Stimulated activated CD8-positive, alpha-beta memory T cell treated with anti-CD3 and anti-CD28 coated beads, Interleukin-4, amount 100 ng/mL, for 1 hour (primary cell): ENCODE results near the gene TTC9C.
"Not testable (repeated sequence)": the region's sequence is repeated elsewhere in the genome, so short reads cannot be mapped to it uniquely, and the experiment has no call there.

Experiments used
- DNase-seq, 2 donors: peaks; one replicate each; pipeline ENCODE4 v3.0.0-alpha.2; 2020; ENCODE audit warnings: low read depth in 2 of 2, low spot score in 1 of 2

Gene TTC9C

DNA sequence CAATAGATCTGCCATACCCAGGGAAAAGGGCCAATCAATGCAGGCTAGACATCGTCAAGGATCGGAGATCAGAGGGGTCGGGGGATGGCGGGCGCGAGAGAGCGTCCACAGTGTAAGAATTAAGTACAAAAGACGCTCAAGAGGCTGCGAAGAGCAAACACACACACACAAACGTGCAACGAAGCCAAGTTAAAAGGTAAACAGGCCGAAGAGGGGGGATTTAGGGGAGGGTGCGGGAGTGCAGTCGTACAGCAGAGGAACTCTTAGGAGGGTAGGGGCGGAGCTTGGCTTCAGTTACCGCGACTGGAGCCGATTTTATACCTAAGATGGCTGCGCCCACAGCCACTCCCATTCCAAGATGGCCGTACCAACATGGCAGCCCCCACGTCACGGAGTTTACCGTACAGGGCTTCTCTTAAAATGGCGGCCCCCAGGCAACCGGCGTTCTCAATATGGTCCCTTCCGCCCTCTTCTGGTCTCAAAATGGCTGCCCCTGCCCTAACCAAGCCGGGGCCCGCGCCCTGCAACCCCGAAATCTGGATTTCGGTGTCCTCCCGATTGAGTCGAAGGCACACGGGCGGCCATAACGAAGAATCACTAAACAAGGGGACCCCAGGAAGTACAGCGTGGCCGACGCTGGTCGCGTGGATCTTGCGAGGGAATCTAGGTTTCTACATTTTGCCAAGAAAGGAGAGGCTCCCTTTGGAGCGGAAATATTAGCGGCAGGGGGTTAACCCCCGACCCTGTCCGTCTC, 18.9 kb upstream of the TTC9C start:
- peak; percentile 94 for DNase-seq

GRCh38 chr11:62710001-62710345, 18.3 kb upstream of the TTC9C start:
- no peak for DNase-seq

GRCh38 chr11:62712276-62712812, 15.9 kb upstream of the TTC9C start:
- DNase-seq: no peak

DNA sequence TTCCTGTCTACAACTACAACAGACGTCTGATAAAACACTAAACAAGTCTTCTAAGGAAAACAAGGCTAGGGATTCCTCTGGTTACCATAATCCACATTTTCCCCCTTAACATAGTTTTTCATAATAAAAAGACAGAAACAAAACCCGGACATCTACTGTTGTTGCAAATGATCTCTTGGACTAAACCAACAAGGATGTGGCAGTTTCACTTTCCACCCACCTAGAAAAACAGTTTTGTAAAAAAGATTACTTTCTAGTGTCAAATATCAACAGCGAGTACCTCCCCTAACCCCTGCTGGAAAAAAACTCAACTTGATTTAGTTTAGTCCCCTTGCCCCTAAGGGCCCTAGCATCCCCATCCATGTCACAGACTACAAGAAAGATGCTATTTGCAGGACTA, 15.4 kb upstream of the TTC9C start:
- no peak for DNase-seq

GRCh38 chr11:62713343-62713742, 14.9 kb upstream of the TTC9C start:
- no peak for DNase-seq

DNA sequence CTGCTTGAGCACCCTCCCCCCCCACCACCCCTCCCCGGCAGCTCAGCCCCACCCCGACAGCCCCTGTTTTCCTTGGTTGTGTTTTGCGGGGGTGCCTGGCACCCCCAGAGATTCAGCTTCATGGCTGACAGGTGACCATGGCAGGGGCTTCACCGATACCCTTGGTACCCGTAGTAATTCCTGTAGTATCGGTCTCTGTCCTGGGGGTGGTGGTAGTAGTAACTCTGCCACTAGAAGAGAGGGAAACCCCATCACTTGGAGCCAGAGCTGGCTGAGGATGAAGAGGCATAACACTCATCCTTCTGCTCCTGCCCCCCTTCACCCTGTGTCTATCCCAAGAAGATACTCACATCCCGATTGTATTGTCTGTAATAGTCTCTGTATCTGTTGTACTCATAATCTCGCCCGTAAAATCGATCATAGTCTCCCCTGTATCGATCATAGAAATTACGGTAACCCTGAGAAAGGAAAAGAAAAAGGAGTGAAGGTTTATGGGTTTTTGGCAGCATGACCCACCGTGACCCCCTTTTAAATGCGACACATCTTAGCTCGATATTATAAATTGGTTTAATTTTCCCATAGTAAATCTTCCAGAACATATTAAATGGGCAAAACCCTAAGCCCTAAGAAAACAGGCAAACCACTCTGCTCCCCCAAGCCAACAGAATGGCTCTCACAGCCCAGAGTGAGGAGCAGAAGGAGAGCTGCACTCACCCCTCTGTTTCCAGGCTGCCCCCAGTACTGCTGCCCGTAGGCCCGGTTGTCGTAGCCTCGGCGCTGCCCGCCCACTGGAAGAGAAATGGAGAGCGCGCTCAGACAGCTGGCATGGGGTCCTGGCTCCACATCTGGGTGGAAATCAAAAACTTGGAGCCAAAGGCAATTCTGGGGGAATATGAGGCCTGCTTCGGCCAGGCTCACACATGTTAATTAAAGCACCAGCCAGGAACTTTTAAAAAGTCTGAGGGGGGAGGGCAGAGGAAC, 12.8 kb upstream of the TTC9C start:
- DNase-seq: no peak

DNA sequence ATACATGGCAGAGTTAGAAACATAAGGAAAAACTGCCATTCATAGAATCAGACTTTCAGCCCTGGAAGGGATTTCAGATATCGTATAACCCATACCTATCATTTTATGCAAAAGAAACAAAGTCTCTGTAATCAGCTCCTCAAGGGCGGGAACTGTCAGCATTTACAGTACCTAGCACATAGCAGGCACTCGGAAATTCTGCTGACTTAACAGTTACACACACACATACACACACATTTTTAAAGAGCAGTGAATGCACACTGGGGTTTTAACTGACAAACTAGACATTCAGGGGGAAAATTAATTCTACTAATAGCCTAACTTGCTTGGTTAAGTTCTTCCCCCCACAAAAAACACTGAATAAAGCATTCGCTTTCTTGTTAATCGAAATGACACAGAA, 12.1 kb upstream of the TTC9C start:
- no peak for DNase-seq

GRCh38 chr11:62716816-62717215, 11.5 kb upstream of the TTC9C start:
- no peak for DNase-seq

GRCh38 chr11:62719302-62719978, 8.8 kb upstream of the TTC9C start:
- no peak for DNase-seq

DNA sequence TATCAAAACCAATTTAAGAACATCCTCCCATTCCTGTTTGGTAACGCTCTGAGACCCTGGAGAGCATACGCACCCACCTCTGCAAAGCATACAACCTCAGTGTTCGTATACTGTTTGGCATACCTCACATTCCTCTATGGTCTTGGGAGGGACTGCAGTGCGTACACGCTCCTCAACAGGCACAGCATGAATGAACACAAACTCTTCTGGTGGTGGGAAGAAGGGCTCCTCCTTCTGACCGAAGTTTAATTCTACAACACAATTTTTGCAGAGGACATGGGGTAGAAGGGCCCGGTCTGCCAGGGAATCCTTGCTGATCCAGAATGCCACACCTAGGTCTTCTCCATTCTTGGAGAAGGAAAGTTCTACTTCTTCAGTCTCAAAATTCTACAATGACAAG, 6.3 kb upstream of the TTC9C start:
- no peak for DNase-seq

- no peak for DNase-seq
These were observed 4.1 kb upstream of the TTC9C start for GRCh38 chr11:62724171-62724570.

DNA sequence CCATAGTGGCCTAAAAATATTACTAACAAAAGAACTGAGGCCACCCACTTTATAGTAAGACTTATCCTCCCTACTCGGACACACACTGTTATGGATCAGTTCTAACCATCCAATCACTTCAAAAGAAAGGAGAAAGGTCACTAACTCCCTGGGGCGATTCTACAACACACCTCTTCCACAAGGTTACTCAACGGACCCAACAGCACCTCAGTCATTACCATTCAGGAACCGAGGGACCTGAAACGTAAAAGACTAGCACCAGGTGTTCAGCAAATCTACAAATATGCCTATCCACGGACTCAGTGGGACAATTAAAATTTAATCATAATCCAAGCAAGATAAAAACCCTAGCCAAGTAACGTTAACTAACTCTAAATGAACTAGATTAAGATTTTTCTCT, 2.6 kb upstream of the TTC9C start:
- no peak for DNase-seq

- DNase-seq: no peak
These were observed 2.0 kb upstream of the TTC9C start for GRCh38 chr11:62726156-62726914.

- no peak for DNase-seq
These were observed 1.4 kb upstream of the TTC9C start for GRCh38 chr11:62726915-62727164.

GRCh38 chr11:62727165-62727871, 968 bp upstream of the TTC9C start, which contains the start of gene HNRNPUL2:
TSS of gene HNRNPUL2 (minus strand) at chr11:62727457. CDS start at chr11:62727156, 301 bp downstream.
- peak; percentile 93 to 97 for DNase-seq

DNA sequence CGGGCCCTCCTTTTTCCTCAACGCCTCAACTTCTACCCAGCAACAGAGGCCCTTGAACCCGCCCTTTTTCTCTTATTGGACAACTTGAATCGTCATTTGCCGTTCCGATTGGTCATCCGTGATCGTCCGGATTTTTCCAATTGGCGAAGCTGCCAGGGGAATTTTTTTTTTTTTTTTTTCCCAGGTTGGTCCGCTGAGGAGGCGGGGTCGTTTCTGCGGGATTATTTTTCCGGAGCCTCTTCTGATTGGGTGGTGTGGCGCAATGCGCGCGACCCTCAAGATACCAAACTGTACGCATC, 465 bp upstream of the TTC9C start:
- DNase-seq: peak; percentile 49 to 63

- not testable (repeated sequence) for DNase-seq
These were observed 1.8 kb downstream of the TTC9C start for GRCh38 chr11:62730076-62730475.

GRCh38 chr11:62732830-62733229, 4.5 kb downstream of the TTC9C start:
- DNase-seq: no peak

- DNase-seq: no peak
These were observed 8.9 kb downstream of the TTC9C start for GRCh38 chr11:62737196-62737595.

DNA sequence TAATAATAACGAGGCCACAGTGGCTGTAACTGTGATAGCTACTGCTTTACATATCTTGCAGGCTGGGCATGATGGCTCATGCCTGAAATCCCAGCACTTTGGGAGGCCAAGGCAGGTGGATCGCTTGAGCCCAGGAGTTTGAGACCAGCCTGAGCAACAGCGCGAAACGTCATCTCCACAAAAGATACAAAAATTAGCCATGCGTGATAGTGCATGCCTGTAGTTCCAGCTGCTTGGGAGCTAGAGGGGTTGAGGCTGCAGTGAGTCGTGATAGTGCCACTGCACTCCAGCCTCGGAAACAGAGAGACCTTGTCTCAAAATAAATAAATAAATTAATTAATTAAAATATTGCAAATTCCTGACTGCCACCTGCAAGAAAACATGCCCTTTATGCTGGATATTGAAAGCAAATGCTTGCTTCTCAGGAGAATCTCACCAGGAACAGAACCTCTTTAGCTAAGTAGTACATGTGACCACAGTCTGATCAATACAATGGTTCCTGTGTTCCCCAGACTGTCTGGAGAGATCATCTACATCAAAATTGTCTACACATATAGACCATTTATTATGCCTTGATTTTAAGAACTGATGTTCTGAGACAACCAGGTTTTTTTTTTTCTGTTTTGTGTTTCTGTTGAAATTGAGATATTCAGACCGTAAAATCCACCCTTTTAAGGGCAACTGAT, 19.3 kb downstream of the TTC9C start:
- no peak for DNase-seq
